K562 (cell line): ENCODE measurements around the gene CCDC116. TPM values are rescaled to one million over a fixed set of nuclear protein-coding genes. Genes with fewer than 3 reads are reported as not detected.

Experiments
- ATAC-seq: fragments of 200-7000 bp; cut with Tn5 transposase; 3 replicates; pipeline ENCODE4 v1.9.1; 2020; ENCODE audit warnings: moderate library complexity
- BruUV-seq: library from RNA; stranded (reverse); fragments of 400-500 nt; replicated peaks from 2 replicates; lab custom pipeline; 2021; lab: Mats Ljungman, UMichigan
- CTCF ChIA-PET: fragments of 300-600 bp; formaldehyde crosslinking; extraction: SDS; loops from one replicate; lab custom pipeline; 2021; ENCODE audit warnings: low intra/inter-chr PET ratio; lab: Yijun Ruan, JAX
- POLR2A ChIA-PET: fragments of 300-600, 350-650 bp; sonication (Branson Sonifier 250); formaldehyde crosslinking; extraction: SDS; loops from one replicate; lab custom pipeline; 2021; ENCODE audit warnings: antibody characterized with exemption, inconsistent platforms; lab: Yijun Ruan, JAX
- DNase-seq, 4 experiments: peaks; one replicate each; pipeline versions ENCODE4 v3.0.0 to v3.0.0-alpha.2; 2011 to 2018; ENCODE audit warnings: low spot score in 3 of 4, mixed read lengths in 3 of 4; ENCODE audit errors: extremely low read depth in 1 of 4
- FAIRE-seq: peaks from 2 replicates; lab custom pipeline; 2011; peaks lifted over from hg19 to GRCh38; lab: Jason Lieb, UNC
- H2AFZ ChIP-seq: 2 replicates; pipeline ENCODE4 v1.6.0; 2011; ENCODE audit warnings: low read depth, low read length, control low read depth, inconsistent platforms
- H3K27ac ChIP-seq: fragments of 200-600 bp; 3 replicates; pipeline ENCODE4 v1.8.0; 2011; ENCODE audit warnings: low read depth, mild to moderate bottlenecking, control low read depth, inconsistent platforms, low read length, moderate library complexity, mixed read lengths; ENCODE audit errors: extremely low read depth
- H3K27me3 ChIP-seq, 2 experiments: fragments of 300-600 bp in 1 of 2; 2 replicates in 1 of 2; 3 replicates in 1 of 2; pipeline versions ENCODE4 v1.6.0 to v1.8.0; 2011; ENCODE audit warnings: inconsistent platforms in 2 of 2, low read length in 2 of 2, mild to moderate bottlenecking in 1 of 2, mixed read lengths in 1 of 2, moderate library complexity in 1 of 2; ENCODE audit not compliant: control insufficient read depth in 2 of 2, insufficient read depth in 2 of 2
- H3K36me3 ChIP-seq: fragments of 300-600 bp; 3 replicates; pipeline ENCODE4 v1.8.0; 2011; ENCODE audit warnings: mild to moderate bottlenecking, low read length, inconsistent platforms; ENCODE audit not compliant: control insufficient read depth, insufficient read depth
- H3K4me1 ChIP-seq, 2 experiments: fragments of 200-600 bp in 1 of 2; replicated peaks in 1 of 2; 2 replicates in 1 of 2; 3 replicates in 1 of 2; pipeline versions ENCODE4 v1.5.1 to v1.8.0; 2011; ENCODE audit warnings: inconsistent platforms in 2 of 2, low read length in 2 of 2, mild to moderate bottlenecking in 1 of 2, mixed read lengths in 1 of 2, moderate library complexity in 1 of 2; ENCODE audit not compliant: control insufficient read depth in 2 of 2, insufficient read depth in 2 of 2
- H3K4me2 ChIP-seq: 2 replicates; pipeline ENCODE4 v1.6.1; 2011; ENCODE audit warnings: low read length, control low read depth, inconsistent platforms, mixed read lengths; ENCODE audit not compliant: insufficient read depth
- H3K4me3 ChIP-seq: fragments of 200-600 bp; sonication (generic), shearing (Covaris generic); 2 replicates; pipeline ENCODE4 v1.5.1; 2016; ENCODE audit warnings: control low read depth, inconsistent platforms
- H3K79me2 ChIP-seq: fragments of 200-600 bp; 3 replicates; pipeline ENCODE4 v1.8.0; 2011; ENCODE audit warnings: low read length, inconsistent platforms; ENCODE audit not compliant: control insufficient read depth, insufficient read depth
- H3K9ac ChIP-seq, 2 experiments: 2 replicates each; pipeline versions ENCODE4 v1.6.0 to v1.6.1; 2011; ENCODE audit warnings: low read depth in 2 of 2, low read length in 2 of 2, control low read depth in 1 of 2, inconsistent platforms in 1 of 2, mild to moderate bottlenecking in 1 of 2, mixed read lengths in 1 of 2; ENCODE audit not compliant: insufficient read depth in 1 of 2
- H3K9me1 ChIP-seq: one replicate; pipeline ENCODE4 v1.6.0; 2011; ENCODE audit warnings: inconsistent platforms, mild to moderate bottlenecking, low read length, moderate library complexity; ENCODE audit not compliant: control insufficient read depth, insufficient read depth
- H3K9me3 ChIP-seq: replicated peaks from 2 replicates; pipeline ENCODE4 v1.5.1; 2011; ENCODE audit warnings: low read depth, low read length, inconsistent platforms; ENCODE audit not compliant: control insufficient read depth, insufficient read depth
- H4K20me1 ChIP-seq: replicated peaks from 2 replicates; pipeline ENCODE4 v1.6.1; 2011; ENCODE audit warnings: low read length, inconsistent platforms, mixed read lengths; ENCODE audit not compliant: control insufficient read depth, insufficient read depth
- POLR2AphosphoS2 ChIP-seq: IDR thresholded peaks from 2 replicates; pipeline ENCODE4 v1.6.1; 2012; ENCODE audit warnings: low read length, improper control_type of control experiment
- SMC3 ChIP-seq: conservative IDR thresholded peaks from 2 replicates; pipeline ENCODE4 v1.6.1; 2011; ENCODE audit warnings: low read depth, low read length, improper control_type of control experiment; ENCODE audit not compliant: insufficient read depth
- TBL1XR1 ChIP-seq, 2 experiments: IDR thresholded peaks; 2 replicates each; pipeline ENCODE4 v1.6.1; 2012; ENCODE audit warnings: improper control_type of control experiment in 2 of 2, low read length in 2 of 2, mild to moderate bottlenecking in 1 of 2
- WGBS: fragments of 100-300 bp; shearing (Covaris generic); methylation state at CpG from one replicate; pipeline ENCODE4 v1.1.6; 2016; ENCODE audit warnings: low coverage, mixed read lengths; ENCODE audit not compliant: insufficient coverage; ENCODE audit errors: missing lambda C conversion rate; 5-methylcytosine and 5-hydroxymethylcytosine counted together
- in situ Hi-C: fragments of 300-500 bp; cut with MboI; formaldehyde crosslinking; loops from 4 replicates; pipeline ENCODE4 v1.15.0; 2018; ENCODE audit warnings: inconsistent platforms, mixed read lengths
- intact Hi-C: fragments of 100-400 bp; cut with micrococcal nuclease; formaldehyde crosslinking; loops from 2 replicates; pipeline ENCODE4 v1.14.2; 2022
- polyA plus RNA-seq, 8 experiments: library from polyadenylated mRNA; depleted of rRNA in 4 of 8; stranded (reverse) in 5 of 8; unstranded in 3 of 8; fragments of >200 nt; fragmentation: Nextera tagmentation in 2 of 8; fragmentation: Illumina TruSeq in 1 of 8; extraction: Ambion mirVana in 2 of 8; extraction: Trizol in 1 of 8; gene quantifications; 2 replicates each; pipeline versions ENCODE4 v1.2.1 to v1.2.3, GENCODE V29; 2011 to 2014; ENCODE audit warnings: inconsistent platforms in 1 of 8, missing spikeins in 1 of 8
- total RNA-seq, 7 experiments: library from RNA; depleted of rRNA in 6 of 7; stranded (reverse); fragments of >200 nt in 6 of 7; fragmentation: Illumina TruSeq in 2 of 7; extraction: Trizol in 2 of 7; gene quantifications; 2 replicates each; pipeline versions ENCODE4 v1.2.1 to v1.2.3, GENCODE V29; 2011 to 2021; ENCODE audit warnings: low replicate concordance in 1 of 7
- TF ChIP-seq, protein P1 (sequence below): sonication (generic); formaldehyde crosslinking; IDR thresholded peaks from 2 replicates; pipeline ENCODE4 v1.8.0; 2023; ENCODE audit warnings: missing genetic modification reagents, mild to moderate bottlenecking, borderline replicate concordance

Gene CCDC116
- total and polyA plus RNA-seq, 9 of the 15 experiments (the other 6 are each of a cell fraction or from before 2014, with no cell fraction given) = 1.6 to 11.3 (median 4.7) TPM

GRCh38 chr22:21633481-21633880, 921 bp downstream of the CCDC116 start:
- Histone ChIP-seq H3K4me2 (peak overlapping the region; percentile 77), H3K9me1 (peaks cover 9% of the 10 kb centered on the region), H3K9ac (peak overlapping the region; percentile 31 to 79; a peak in 3 of 4 replicates), H3K4me3 (no peak overlapping the region), H3K36me3 (peaks cover 10% of the 10 kb centered on the region; the same call in 2 of the 3 replicates), H4K20me1 (no peaks in the 10 kb centered on the region), H3K27ac (no peak overlapping the region), H3K79me2 (peaks cover 23% of the 10 kb centered on the region), H2AFZ (peak overlapping the region; percentile 88; the same call in 1 of the 2 replicates), H3K4me1 (peaks cover 31 to 78% of the 10 kb centered on the region in 2 experiments), H3K9me3 (no peaks in the 10 kb centered on the region), H3K27me3 (no peaks in the 10 kb centered on the region)
- FAIRE-seq (no peak), DNase-seq (peak in 1 of 4 experiments; percentile 46), ATAC-seq (no peak)
- ChIA-PET CTCF (no interaction called here), POLR2A (interaction anchor here (1.0 to 76.8 kb wide), 6 partner anchors 14 to 1509 kb away, joined by 4 to 4622 read pairs (median 9); partner anchors contain the start of genes CCDC116, PPIL2, SDF2L1 and YDJC)
- in situ Hi-C loops (loop anchor here (25.0 kb wide), 1 partner anchor 496 kb away; no protein-coding TSS in a partner anchor), intact Hi-C loops (loop anchor here (10.0 kb wide), 1 partner anchor 921 kb away; the partner anchor contains the start of gene PRAME)
- BruUV-seq = no TSS peak
- 68% methylated on average over 4 of the region's 4 CpGs for WGBS
- TF ChIP-seq TBL1XR1 (IDR thresholded peaks at IDR 0.05; ENCODE audit: low read length in 2 of 2) = peak in 1 of 2 experiments; percentile 75; a peak in 1 of 4 replicates
- TF ChIP-seq, protein P1, sequence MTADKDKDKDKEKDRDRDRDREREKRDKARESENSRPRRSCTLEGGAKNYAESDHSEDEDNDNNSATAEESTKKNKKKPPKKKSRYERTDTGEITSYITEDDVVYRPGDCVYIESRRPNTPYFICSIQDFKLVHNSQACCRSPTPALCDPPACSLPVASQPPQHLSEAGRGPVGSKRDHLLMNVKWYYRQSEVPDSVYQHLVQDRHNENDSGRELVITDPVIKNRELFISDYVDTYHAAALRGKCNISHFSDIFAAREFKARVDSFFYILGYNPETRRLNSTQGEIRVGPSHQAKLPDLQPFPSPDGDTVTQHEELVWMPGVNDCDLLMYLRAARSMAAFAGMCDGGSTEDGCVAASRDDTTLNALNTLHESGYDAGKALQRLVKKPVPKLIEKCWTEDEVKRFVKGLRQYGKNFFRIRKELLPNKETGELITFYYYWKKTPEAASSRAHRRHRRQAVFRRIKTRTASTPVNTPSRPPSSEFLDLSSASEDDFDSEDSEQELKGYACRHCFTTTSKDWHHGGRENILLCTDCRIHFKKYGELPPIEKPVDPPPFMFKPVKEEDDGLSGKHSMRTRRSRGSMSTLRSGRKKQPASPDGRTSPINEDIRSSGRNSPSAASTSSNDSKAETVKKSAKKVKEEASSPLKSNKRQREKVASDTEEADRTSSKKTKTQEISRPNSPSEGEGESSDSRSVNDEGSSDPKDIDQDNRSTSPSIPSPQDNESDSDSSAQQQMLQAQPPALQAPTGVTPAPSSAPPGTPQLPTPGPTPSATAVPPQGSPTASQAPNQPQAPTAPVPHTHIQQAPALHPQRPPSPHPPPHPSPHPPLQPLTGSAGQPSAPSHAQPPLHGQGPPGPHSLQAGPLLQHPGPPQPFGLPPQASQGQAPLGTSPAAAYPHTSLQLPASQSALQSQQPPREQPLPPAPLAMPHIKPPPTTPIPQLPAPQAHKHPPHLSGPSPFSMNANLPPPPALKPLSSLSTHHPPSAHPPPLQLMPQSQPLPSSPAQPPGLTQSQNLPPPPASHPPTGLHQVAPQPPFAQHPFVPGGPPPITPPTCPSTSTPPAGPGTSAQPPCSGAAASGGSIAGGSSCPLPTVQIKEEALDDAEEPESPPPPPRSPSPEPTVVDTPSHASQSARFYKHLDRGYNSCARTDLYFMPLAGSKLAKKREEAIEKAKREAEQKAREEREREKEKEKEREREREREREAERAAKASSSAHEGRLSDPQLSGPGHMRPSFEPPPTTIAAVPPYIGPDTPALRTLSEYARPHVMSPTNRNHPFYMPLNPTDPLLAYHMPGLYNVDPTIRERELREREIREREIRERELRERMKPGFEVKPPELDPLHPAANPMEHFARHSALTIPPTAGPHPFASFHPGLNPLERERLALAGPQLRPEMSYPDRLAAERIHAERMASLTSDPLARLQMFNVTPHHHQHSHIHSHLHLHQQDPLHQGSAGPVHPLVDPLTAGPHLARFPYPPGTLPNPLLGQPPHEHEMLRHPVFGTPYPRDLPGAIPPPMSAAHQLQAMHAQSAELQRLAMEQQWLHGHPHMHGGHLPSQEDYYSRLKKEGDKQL (CRISPR knock-in tag) = no peak
- 0 out of 2 replicates have a peak, but pooled peaks have one; percentile 2 for TF ChIP-seq SMC3
- no peak for TF ChIP-seq POLR2AphosphoS2
